Measurements from ENCODE around the gene FAM229B. TPM values are rescaled to one million over a fixed set of nuclear protein-coding genes. Genes with fewer than 3 reads are reported as not detected.
"Not testable (repeated sequence)": the region's sequence is repeated elsewhere in the genome, so short reads cannot be mapped to it uniquely, and the experiment has no call there.

The FAM229B gene
- total RNA-seq, 1 donor from 2014 or later, result 69.3 TPM

- ATAC-seq (no peak), DNase-seq (no peak)
- intact Hi-C loops (cut with micrococcal nuclease), result no loop called here
Measured at GRCh38 chr6:112058243-112059032, 29.0 kb upstream of the FAM229B start.

GRCh38 chr6:112061605-112062004 lies 25.8 kb upstream of the FAM229B start:
- DNase-seq (no peak), ATAC-seq (no peak)
- intact Hi-C loops (cut with micrococcal nuclease), result no loop called here

DNA sequence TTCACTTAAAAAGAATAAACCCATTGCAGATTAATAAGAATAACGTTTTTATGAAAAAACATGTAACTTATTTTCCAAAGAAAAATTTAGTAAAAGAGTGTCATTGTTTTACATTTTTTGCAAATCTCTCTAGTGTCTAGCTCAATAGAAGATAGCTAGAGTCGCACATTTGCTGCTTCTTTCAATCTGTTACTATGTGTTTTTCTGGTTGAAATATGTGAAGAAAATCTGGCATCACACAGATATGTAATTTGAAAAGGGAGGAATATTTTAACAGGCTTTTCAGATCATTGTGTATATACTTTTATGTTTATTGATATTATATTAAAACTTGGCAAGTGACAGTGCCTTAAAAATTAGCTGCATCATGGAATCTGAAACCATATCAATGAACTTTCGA lies 24.4 kb upstream of the FAM229B start:
- no peak for DNase-seq
- intact Hi-C loops (cut with micrococcal nuclease), result no loop called here
- no peak for ATAC-seq

GRCh38 chr6:112065426-112065986 lies 21.9 kb upstream of the FAM229B start:
- intact Hi-C loops (cut with micrococcal nuclease), result no loop called here
- no peak for ATAC-seq
- DNase-seq, result no peak

DNA sequence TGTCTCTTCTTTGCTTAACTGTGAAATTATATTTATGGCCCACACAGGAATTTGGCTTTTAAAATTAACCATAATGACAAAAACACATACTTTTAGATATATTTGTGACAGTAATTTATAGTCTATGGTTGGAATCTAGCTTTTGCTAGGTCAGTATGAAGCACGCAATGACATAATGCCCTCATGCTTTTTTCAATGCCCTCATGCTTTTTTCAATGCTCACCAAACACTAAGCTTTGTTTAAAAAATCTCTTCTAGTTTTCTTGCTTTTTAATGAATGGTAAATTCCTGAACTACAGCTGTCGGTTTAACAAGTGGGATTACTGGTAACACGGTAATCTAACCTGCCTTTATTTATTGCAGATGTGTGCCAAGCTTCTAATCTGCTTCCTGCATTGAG lies 20.8 kb upstream of the FAM229B start:
- ATAC-seq, result no peak
- intact Hi-C loops (cut with micrococcal nuclease), result no loop called here
- no peak for DNase-seq

- intact Hi-C loops (cut with micrococcal nuclease), result no loop called here
- no peak for DNase-seq
- ATAC-seq, result no peak
Measured at GRCh38 chr6:112081569-112081968, 5.8 kb upstream of the FAM229B start.

- DNase-seq (peak; percentile 27), ATAC-seq (peak; percentile 65)
- intact Hi-C loops (cut with micrococcal nuclease), result no loop called here
Measured at GRCh38 chr6:112085286-112086065, 1.9 kb upstream of the FAM229B start.

- DNase-seq (no peak), ATAC-seq (peak; percentile 34)
- intact Hi-C loops (cut with micrococcal nuclease), result no loop called here
Measured at GRCh38 chr6:112086744-112087135, 651 bp upstream of the FAM229B start.

GRCh38 chr6:112087916-112088315 lies 525 bp downstream of the FAM229B start:
- intact Hi-C loops (cut with micrococcal nuclease), result no loop called here
- DNase-seq (no peak), ATAC-seq (no peak)

- DNase-seq, result no peak
- ATAC-seq, result no peak
- intact Hi-C loops (cut with micrococcal nuclease), result no loop called here
Measured at GRCh38 chr6:112096901-112097300, 9.5 kb downstream of the FAM229B start.

GRCh38 chr6:112100561-112100960 lies 13.2 kb downstream of the FAM229B start:
- DNase-seq (no peak), ATAC-seq (peak; percentile 38)
- intact Hi-C loops (cut with micrococcal nuclease), result no loop called here

DNA sequence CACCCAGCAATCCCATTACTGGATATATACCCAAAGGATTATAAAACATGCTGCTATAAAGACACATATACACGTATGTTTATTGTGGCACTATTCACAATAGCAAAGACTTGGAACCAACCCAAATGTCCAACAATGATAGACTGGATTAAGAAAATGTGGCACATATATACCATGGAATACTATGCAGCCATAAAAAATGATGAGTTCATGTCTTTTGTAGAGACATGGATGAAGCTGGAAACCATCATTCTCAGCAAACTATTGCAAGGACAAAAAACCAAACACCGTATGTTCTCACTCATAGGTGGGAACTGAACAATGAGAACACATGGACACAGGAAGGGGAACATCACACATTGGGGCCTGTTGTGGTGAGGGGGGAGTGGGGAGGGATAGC lies 18.6 kb downstream of the FAM229B start:
- intact Hi-C loops (cut with micrococcal nuclease); DNase-seq; ATAC-seq: not testable (repeated sequence)

DNA sequence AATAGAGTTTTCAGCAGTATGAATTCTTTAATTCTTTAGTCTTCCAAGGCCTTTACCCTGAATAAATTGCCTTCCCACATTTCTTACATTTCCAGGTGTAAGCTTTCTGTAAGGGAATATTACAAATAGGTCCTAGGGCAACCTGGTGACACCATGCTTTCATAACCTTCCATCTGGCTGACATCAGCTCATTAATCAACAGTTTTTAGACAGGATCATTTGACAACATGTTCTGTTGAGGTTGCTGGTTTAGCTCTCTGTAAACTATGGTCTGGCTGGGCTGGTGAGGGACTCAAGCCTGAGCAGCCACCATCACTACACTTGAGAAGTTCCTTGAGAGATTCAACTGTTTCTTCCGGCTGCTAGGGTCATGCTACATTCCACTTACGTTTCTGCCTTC lies 19.2 kb downstream of the FAM229B start:
- no peak for ATAC-seq
- intact Hi-C loops (cut with micrococcal nuclease), result no loop called here
- no peak for DNase-seq

- DNase-seq (peak; percentile 25), ATAC-seq (peak; percentile 11)
- intact Hi-C loops (cut with micrococcal nuclease), result no loop called here
Measured at GRCh38 chr6:112109262-112109661, 21.9 kb downstream of the FAM229B start.

DNA sequence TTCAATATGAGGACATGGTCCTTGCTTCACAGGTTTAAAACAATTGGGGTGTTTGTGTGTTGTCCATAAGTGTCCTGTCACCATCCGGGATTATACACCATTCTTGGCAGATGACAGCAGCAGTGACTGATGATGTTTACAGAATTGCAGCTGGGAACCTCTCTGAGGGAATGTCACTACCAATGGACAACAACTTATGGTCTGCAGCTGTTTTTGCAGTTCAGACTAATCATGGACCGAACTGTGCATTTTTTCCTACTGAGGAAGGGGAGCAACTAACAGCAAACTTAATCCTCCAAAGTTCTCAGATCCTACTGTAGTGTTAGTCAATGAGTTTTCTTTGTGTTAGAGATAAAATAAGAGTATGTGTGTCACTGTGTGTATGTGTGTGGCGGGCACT lies 26.0 kb downstream of the FAM229B start:
- intact Hi-C loops (cut with micrococcal nuclease), result no loop called here
- DNase-seq, result no peak
- peak; percentile 63 for ATAC-seq

- DNase-seq, result no peak
- intact Hi-C loops (cut with micrococcal nuclease), result no loop called here
- ATAC-seq, result no peak
Measured at GRCh38 chr6:112113918-112114317, 26.5 kb downstream of the FAM229B start.

- intact Hi-C loops (cut with micrococcal nuclease), result no loop called here
- DNase-seq, result no peak
- no peak for ATAC-seq
Measured at GRCh38 chr6:112114577-112115223, 27.3 kb downstream of the FAM229B start.

GRCh38 chr6:112116221-112116620 lies 28.8 kb downstream of the FAM229B start:
- intact Hi-C loops (cut with micrococcal nuclease), result no loop called here
- DNase-seq, result no peak
- no peak for ATAC-seq

DNA sequence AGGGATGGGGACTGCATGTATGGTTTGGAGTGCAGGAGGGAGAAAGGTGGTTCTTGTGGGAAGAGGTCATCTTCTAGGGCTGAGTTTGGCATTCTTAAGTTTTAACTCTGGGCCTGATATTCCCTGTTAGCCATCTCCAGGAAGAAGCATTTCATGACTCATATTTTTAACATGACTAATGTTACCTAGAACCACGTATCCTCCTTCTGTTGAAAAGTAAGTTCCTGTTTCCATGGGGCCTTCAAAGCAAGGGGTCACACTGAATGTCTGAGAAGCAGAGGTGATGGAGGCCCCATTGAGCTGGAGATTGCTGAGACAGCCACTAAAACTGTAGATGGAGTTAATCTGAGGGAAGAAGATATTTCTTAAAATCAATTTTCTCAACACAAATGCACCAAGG lies 30.2 kb downstream of the FAM229B start:
- intact Hi-C loops (cut with micrococcal nuclease), result no loop called here
- no peak for DNase-seq
- no peak for ATAC-seq

DNA sequence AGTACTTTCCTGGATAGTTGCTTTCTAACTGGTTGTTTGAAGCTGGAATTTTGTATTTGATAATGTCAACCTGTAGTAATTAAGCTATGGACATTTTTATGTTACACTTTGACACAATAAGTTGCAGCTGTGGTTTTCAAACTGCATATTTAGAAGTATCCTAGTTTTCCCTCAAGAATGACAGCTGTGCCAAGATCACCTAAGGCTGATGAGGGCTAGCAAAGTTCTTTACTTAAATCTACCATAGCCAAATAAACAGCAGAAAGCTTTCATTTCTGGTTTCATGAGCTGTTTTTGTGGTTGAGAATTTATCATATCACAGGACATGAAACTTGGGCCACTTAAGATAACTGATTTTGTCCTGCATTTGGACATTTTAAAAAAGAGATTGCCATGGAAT lies 30.6 kb downstream of the FAM229B start:
- intact Hi-C loops (cut with micrococcal nuclease), result no loop called here
- no peak for ATAC-seq
- DNase-seq, result no peak

Data from left ventricle myocardium superior (tissue), 1 donor.